HG03135 (cell line): Measurements from ENCODE around the gene SYCE1L.

Experiments used
- ATAC-seq: cut with Tn5 transposase; IDR thresholded peaks from one replicate; pipeline ENCODE4 v1.9.1; 2021; ENCODE audit warnings: mild to moderate bottlenecking, moderate library complexity; ENCODE audit not compliant: unreplicated experiment

SYCE1L gene

DNA sequence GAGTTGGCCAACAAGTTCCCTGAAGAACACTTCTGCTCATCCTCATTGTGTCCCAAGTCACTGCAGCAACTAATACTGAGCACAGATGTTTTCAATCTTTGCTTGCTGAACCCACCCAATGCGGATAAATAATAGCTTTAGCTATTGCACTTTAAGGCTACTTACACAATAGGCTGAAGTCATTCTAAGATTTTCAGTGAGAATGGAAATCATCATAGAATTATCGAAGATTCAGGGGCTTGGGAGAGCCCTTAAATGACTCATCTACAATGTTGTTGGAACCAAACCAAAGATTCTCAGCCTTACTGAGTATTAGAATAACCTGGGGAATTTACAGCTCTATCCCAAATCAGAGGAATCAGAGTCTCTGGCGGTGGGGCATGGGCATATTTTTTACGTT lies 51.2 kb downstream of the SYCE1L start:
- no peak for ATAC-seq
